Activated T-cell treated with anti-CD3 and anti-CD28 coated beads, Interleukin-2, amount 50 U/mL, for 24 hours (primary cell): ENCODE results near the gene ERF.

Experiments
- DNase-seq: peaks from one replicate; pipeline ENCODE4 v3.0.0-alpha.2; 2020
- H3K27ac Mint-ChIP-seq: 2 replicates; pipeline ENCODE4 v1.8.0; 2020; ENCODE audit warnings: mild to moderate bottlenecking, mixed read lengths
- H3K27me3 Mint-ChIP-seq: 2 replicates; pipeline ENCODE4 v1.8.0; 2020; ENCODE audit warnings: mixed read lengths
- H3K36me3 Mint-ChIP-seq: 2 replicates; pipeline ENCODE4 v1.8.0; 2020; ENCODE audit warnings: low read depth, mixed read lengths
- H3K4me1 Mint-ChIP-seq: 2 replicates; pipeline ENCODE4 v1.8.0; 2020; ENCODE audit warnings: low read depth, mixed read lengths
- H3K4me3 Mint-ChIP-seq: 2 replicates; pipeline ENCODE4 v1.8.0; 2020; ENCODE audit warnings: mild to moderate bottlenecking, moderate library complexity, mixed read lengths
- H3K9me3 Mint-ChIP-seq: 2 replicates; pipeline ENCODE4 v1.8.0; 2020; ENCODE audit warnings: mixed read lengths

Gene ERF

DNA sequence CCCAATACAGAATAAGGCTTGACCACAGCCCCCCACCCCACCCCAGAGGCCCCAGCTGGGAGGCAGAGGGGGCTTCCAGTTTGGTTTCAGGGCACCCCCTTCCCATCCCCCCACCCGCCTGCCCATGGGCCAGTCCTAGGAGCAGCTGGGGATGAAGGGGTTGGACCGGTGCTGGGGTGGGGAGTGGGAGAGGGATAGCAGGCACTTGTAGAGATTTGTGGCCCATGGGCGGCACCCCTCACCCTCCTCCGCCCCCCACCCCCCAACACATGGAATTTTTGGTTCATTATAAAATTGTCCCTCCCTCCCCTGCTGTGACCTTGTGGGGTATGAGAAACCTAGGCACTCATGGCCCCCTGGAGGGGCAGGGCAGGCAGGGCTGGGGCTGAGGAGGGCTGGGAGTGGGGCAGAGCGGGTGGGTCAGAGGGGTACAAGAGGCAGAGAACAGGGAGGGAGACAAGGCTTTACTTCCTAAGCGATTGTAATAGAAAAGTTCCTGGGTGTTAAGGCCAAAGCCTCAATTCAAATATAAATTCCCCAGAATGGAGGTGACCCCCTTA lies 7.2 kb downstream of the ERF start:
- H3K27me3 Mint-ChIP-seq: no peaks in the 10 kb centered on the region
- no peak overlapping the region for H3K27ac Mint-ChIP-seq
- H3K9me3 Mint-ChIP-seq: no peaks in the 10 kb centered on the region
- H3K4me3 Mint-ChIP-seq: no peak overlapping the region
- no peak for DNase-seq
- peaks cover 54% of the 10 kb centered on the region for H3K4me1 Mint-ChIP-seq
- peaks cover 57% of the 10 kb centered on the region for H3K36me3 Mint-ChIP-seq

DNA sequence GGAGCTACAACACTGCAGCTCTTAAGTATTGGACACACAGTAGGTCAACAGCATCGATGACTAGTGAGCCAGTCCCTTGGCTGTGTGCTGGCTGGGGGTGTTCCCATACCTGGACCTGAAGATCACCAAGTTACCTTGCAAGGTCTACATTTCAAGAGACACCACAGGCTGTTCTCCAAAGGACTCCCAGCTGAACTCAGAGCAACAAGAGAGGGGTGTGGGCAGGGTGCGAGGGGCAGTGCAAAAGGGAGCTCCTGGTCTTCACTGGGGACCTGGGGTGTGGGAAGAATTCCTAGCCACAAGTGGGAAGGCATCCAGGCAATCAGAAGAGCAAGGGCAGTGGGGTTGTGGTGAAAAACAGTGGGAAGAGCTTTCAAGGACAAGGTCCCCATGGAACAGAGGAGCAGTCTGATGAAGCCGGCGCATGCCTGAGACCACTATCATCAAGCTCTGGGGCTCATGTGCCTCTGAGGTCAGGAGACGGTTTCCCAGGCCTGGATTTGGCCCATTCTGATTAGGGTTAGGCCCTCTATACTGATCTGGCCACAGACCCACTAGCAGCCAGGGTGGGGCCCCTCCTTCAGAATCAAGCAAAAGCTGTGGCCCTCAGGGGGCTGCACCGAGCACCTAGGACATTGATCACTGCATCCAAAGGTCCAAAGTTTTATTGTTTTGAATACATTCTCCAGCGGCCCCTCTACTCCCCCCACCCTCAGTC lies 7.8 kb downstream of the ERF start:
- Mint-ChIP-seq H3K27ac (peak overlapping the region; percentile 83), H3K4me1 (peaks cover 49% of the 10 kb centered on the region), H3K4me3 (no peak overlapping the region), H3K36me3 (peaks cover 52% of the 10 kb centered on the region), H3K9me3 (no peaks in the 10 kb centered on the region), H3K27me3 (no peaks in the 10 kb centered on the region)
- no peak for DNase-seq

DNA sequence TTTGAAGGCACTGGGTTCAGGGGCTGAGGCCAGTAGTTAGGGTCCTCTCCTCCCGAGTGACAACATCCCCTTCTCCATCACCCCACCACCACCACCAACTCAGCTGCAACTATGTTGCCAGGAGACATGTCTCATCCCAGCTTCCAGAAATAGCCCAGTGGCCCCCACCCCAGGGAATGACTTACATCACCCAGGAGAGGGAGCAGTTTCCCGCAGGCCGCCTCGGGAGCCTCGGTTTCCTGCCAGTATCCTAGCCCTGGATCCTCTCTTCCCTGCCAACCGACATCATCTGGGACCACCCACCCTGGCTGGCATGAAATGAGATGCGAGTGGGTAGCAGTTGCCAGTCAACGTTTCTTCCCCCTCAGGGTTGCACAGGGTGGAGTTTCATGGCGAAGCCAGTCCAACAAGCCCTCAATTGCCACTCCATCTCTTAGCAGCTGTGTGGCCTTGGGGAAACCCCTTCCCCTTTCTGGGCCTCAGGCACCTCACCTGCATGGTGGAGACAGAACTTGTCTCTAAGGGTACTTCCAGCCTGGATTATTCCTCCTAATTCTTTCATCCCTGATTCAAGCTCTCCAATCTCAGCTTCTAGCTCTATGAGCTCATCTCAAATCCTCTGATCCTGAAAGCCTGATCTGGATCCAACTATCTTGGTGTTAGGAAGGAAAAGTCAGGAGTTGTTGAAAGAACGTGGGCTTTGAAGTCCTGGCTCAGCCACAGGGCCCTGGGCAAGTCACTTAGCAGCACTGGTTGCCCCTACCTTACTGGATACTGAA lies 8.6 kb downstream of the ERF start:
- Mint-ChIP-seq H3K4me1 (peaks cover 46% of the 10 kb centered on the region), H3K27ac (peak overlapping the region; percentile 97), H3K4me3 (no peak overlapping the region), H3K27me3 (no peaks in the 10 kb centered on the region), H3K9me3 (no peaks in the 10 kb centered on the region), H3K36me3 (peaks cover 52% of the 10 kb centered on the region)
- DNase-seq: no peak

GRCh38 chr19:42245231-42245630 lies 9.7 kb downstream of the ERF start:
- H3K4me3 Mint-ChIP-seq: peak overlapping the region; percentile 98
- no peaks in the 10 kb centered on the region for H3K9me3 Mint-ChIP-seq
- peak overlapping the region; percentile 97 for H3K27ac Mint-ChIP-seq
- H3K4me1 Mint-ChIP-seq: peaks cover 49% of the 10 kb centered on the region
- no peak for DNase-seq
- no peaks in the 10 kb centered on the region for H3K27me3 Mint-ChIP-seq
- peaks cover 51% of the 10 kb centered on the region for H3K36me3 Mint-ChIP-seq

DNA sequence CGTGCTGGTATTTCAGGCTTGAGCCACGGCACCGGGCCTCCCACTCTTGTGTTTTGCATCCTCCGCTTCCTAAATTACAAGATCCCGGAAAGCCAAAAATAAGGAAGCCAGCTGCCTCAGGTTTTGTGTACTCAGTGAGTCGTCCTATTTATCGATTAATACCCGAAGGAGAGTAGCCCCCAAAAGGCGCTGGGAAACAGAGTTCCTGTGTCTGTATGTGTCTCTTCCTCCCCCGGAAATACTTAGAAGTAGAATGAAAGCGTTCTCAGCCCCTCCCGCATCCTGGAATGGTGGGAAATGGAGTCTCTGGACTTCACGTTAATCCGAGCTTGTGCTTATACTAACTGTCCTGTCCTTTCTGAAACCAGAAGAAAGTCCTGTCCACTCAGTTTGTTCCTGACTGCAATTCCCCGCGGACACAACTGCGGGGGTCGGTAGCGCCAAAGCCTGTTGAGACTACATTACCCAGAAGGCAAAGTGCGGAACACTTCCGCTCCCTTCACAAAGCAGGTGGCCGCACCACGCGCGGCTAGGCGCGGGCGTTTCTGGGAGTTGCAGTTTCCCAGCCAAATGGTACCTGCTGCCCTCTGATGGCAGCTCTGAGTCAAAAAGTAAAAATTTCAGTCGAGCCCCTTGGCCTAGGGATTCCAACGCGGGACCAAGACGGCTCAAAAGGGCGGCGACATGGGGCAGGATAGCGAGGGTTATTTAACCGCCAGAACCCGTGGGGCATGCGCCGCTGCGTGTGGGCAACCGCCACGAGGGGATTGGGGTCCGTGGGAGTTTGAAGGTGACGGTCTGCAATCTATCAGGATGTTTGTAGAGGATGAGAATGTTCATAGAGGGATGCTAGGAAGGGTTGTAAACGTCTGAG lies 10.3 kb downstream of the ERF start:
- Mint-ChIP-seq H3K27ac (peak overlapping the region; percentile 97), H3K9me3 (no peaks in the 10 kb centered on the region), H3K27me3 (no peaks in the 10 kb centered on the region), H3K4me1 (peaks cover 50% of the 10 kb centered on the region), H3K36me3 (peaks cover 51% of the 10 kb centered on the region), H3K4me3 (peak overlapping the region; percentile 98)
- peak; percentile 93 for DNase-seq

GRCh38 chr19:42242512-42243409 lies 12.2 kb downstream of the ERF start, which contains the start of gene GSK3A:
TSS of gene GSK3A (minus strand) at chr19:42242602. CDS start at chr19:42242465, 137 bp downstream.
- Mint-ChIP-seq H3K36me3 (peaks cover 50% of the 10 kb centered on the region), H3K27me3 (no peaks in the 10 kb centered on the region), H3K9me3 (no peaks in the 10 kb centered on the region), H3K27ac (peak within 1 kb of the TSS; percentile 97), H3K4me1 (peaks cover 57% of the 10 kb centered on the region), H3K4me3 (peak within 1 kb of the TSS; percentile 98)
- DNase-seq: peak; percentile 96

DNA sequence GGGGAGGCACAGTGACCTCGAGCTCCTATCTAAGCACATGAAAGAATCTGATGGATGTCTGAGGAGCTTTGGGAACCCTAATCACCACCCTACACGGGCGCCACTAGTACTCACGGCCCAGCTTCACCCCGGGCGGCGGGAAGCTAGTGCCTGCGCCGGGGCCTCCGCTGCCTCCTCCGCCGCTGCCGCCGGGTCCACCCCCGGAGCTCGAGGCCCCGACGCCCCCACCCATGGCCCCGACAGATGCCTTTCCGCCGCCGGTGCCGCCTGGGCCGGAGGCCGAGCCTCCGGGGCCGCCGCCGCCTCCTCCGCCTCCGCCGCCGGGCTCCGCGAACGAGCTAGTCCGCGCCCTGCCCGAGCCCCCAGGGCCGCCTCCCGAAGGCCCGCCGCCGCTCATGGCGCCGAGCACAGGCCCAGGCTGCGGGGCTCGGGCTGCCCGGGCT lies 12.8 kb downstream of the ERF start:
- DNase-seq: no peak
- H3K4me1 Mint-ChIP-seq: peaks cover 56% of the 10 kb centered on the region
- peak overlapping the region; percentile 97 for H3K27ac Mint-ChIP-seq
- peaks cover 51% of the 10 kb centered on the region for H3K36me3 Mint-ChIP-seq
- H3K9me3 Mint-ChIP-seq: no peaks in the 10 kb centered on the region
- H3K4me3 Mint-ChIP-seq: peak overlapping the region; percentile 98
- no peaks in the 10 kb centered on the region for H3K27me3 Mint-ChIP-seq

DNA sequence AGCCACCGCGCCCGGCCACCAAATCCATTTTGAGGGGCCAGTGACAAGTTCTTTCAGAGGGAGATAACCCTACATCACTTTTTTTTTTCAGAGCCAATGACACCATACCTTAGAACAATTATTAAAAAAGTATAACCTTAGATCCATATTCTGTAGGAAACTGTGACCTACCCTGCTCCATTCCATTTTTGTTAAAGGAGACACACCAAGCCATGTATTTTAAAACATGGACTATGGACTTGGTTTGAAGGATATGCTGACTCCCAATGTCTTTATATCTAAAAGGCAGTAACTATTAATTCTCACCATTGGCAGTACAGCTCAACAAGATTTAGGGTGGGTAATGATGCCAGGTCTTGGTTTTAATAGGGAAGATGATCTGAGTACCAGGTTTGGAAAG lies 13.6 kb downstream of the ERF start:
- Mint-ChIP-seq H3K4me3 (peak overlapping the region; percentile 98), H3K9me3 (no peaks in the 10 kb centered on the region), H3K36me3 (peaks cover 51% of the 10 kb centered on the region), H3K4me1 (peaks cover 51% of the 10 kb centered on the region), H3K27me3 (no peaks in the 10 kb centered on the region), H3K27ac (peak overlapping the region; percentile 97)
- DNase-seq: no peak

- Mint-ChIP-seq H3K9me3 (no peaks in the 10 kb centered on the region), H3K27ac (peak overlapping the region; percentile 97), H3K4me1 (peaks cover 44% of the 10 kb centered on the region), H3K27me3 (no peaks in the 10 kb centered on the region), H3K4me3 (no peak overlapping the region), H3K36me3 (peaks cover 66% of the 10 kb centered on the region)
- no peak for DNase-seq
Measured at GRCh38 chr19:42239544-42240220, 15.2 kb downstream of the ERF start.

DNA sequence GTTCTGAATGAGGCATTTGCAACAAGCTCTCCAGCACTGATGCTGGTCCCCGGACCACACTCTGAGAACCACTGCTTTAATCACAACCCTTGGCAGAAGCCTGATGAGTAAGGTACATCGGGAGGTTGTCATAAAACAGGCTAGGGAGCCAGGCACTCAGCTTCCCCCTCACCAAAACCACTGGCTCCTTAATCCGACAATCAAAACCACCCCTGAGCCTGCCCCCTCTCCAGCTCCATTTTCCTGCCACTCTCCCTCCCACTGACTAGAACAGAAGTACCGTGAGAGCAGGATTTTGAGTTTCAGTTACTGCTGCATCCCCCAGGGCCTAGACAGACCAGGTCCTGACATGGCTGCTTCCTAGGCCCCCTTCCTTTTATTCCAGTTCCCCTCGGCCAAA lies 19.7 kb downstream of the ERF start:
- Mint-ChIP-seq H3K4me3 (no peak overlapping the region), H3K4me1 (peaks cover 20% of the 10 kb centered on the region), H3K27me3 (no peaks in the 10 kb centered on the region), H3K9me3 (no peaks in the 10 kb centered on the region), H3K36me3 (peaks cover 85% of the 10 kb centered on the region), H3K27ac (peak overlapping the region; percentile 44)
- no peak for DNase-seq

DNA sequence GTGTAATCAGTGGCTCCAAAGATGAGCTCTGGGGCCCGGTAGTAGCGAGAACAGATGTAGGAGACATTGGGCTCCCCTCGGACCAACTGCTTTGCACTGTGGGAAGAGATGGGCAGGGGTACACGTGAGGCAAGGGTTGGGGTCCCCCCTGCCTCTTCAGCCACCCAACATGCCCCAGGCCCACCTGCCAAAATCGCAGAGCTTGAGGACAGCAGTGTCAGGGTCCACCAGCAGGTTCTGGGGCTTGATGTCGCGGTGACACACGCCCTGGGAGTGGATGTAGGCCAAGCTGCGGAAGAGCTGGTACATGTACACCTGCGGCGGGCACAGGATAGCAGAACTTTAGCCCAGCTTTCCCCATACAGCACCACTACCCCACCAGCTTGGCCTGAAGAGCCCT lies 20.6 kb downstream of the ERF start:
- Mint-ChIP-seq H3K27ac (no peak overlapping the region), H3K9me3 (no peaks in the 10 kb centered on the region), H3K4me3 (no peak overlapping the region), H3K36me3 (peaks cover 85% of the 10 kb centered on the region), H3K4me1 (peaks cover 18% of the 10 kb centered on the region), H3K27me3 (no peaks in the 10 kb centered on the region)
- DNase-seq: no peak

GRCh38 chr19:42233678-42234292 lies 21.1 kb downstream of the ERF start:
- H3K27me3 Mint-ChIP-seq: no peaks in the 10 kb centered on the region
- peaks cover 85% of the 10 kb centered on the region for H3K36me3 Mint-ChIP-seq
- no peaks in the 10 kb centered on the region for H3K9me3 Mint-ChIP-seq
- H3K4me1 Mint-ChIP-seq: peaks cover 18% of the 10 kb centered on the region
- no peak overlapping the region for H3K4me3 Mint-ChIP-seq
- peak overlapping the region; percentile 63 for H3K27ac Mint-ChIP-seq
- DNase-seq: no peak

- H3K27ac Mint-ChIP-seq: peak overlapping the region; percentile 63
- H3K4me3 Mint-ChIP-seq: no peak overlapping the region
- no peaks in the 10 kb centered on the region for H3K27me3 Mint-ChIP-seq
- H3K36me3 Mint-ChIP-seq: peaks cover 90% of the 10 kb centered on the region
- H3K4me1 Mint-ChIP-seq: peaks cover 22% of the 10 kb centered on the region
- no peaks in the 10 kb centered on the region for H3K9me3 Mint-ChIP-seq
- DNase-seq: no peak
Measured at GRCh38 chr19:42233106-42233505, 21.8 kb downstream of the ERF start.
